CD1c-positive myeloid dendritic cell (primary cell): ENCODE measurements around the gene ITGB7.
"Not testable (repeated sequence)": the region's sequence is repeated elsewhere in the genome, so short reads cannot be mapped to it uniquely, and the experiment has no call there.

Source experiments
- DNase-seq: peaks from one replicate; pipeline ENCODE4 v3.0.0-alpha.2; 2016; ENCODE audit errors: extremely low spot score

The ITGB7 gene

GRCh38 chr12:53178803-53179202 is 28.2 kb downstream of the ITGB7 start:
- not testable (repeated sequence) for DNase-seq

DNA sequence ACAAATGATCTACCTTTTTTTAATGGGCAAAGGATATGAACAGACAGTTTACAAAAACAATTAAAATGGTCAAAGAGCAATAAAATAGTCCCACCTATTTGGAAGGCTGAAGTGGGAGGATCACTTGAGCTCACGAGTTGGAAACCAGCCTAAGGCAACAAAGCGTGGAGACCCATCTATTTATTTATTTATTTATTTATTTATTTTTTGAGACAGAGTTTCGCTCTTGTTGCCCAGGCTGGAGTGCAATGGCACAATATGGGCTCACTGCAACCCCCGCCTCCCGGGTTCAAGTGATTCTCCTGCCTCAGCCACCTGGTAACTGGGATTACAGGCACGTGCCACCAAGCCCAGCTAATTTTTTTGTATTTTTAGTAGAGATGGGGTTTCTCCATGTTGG is 29.6 kb downstream of the ITGB7 start:
- DNase-seq, result not testable (repeated sequence)

DNA sequence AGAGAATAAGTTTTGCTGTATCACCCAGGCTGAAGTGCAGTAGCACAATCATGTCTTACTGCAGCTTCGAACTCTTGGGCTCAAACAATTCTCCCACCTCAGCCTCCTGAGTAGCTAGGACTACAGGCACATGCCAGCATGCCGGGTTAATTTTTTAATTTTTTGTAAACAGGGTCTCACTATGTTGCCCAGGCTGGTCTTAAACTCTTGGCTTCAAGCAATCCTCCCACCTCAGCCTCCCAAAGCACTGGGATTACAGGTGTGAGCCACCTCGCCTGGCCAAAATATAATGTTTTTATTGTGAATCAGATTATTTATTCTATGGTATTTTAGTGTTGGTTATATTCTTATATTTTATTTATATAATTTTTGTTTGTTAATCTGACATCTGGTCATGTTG is 30.3 kb downstream of the ITGB7 start:
- DNase-seq, result no peak

- DNase-seq, result peak; percentile 34
These were observed 32.1 kb downstream of the ITGB7 start for GRCh38 chr12:53174881-53175491.

GRCh38 chr12:53173085-53173715 is 33.9 kb downstream of the ITGB7 start:
- DNase-seq, result no peak

GRCh38 chr12:53172352-53172751 is 34.7 kb downstream of the ITGB7 start:
- no peak for DNase-seq

DNA sequence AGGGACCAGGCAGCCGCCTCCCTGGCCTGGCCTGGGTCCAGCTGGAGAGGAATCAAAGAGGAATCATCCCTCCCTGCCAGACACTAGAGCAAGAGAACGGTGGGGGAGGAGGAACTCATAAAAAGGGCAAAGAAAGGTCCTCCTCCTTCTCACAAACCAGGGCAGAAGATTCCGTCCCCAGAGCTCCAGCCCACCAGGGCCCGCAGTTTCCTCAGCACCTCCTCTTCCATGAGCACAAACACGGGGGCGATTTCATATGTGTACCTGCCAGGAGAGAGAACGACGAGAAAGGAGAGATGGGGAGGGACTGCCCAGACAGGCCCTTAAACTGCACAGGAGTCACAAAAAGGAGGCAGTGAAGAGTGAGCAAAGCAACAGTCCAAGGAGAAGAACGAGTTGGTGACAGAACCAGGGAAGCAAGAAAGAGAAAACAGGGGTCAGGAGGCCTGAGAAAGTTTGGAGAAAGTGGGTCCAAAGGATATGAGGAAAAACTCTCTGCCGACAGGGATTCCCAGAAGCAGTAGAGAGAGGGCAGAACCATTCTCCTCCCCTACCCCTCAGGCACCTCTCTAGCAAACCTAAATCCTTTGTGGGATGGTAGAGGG is 35.2 kb downstream of the ITGB7 start:
- DNase-seq, result no peak

DNA sequence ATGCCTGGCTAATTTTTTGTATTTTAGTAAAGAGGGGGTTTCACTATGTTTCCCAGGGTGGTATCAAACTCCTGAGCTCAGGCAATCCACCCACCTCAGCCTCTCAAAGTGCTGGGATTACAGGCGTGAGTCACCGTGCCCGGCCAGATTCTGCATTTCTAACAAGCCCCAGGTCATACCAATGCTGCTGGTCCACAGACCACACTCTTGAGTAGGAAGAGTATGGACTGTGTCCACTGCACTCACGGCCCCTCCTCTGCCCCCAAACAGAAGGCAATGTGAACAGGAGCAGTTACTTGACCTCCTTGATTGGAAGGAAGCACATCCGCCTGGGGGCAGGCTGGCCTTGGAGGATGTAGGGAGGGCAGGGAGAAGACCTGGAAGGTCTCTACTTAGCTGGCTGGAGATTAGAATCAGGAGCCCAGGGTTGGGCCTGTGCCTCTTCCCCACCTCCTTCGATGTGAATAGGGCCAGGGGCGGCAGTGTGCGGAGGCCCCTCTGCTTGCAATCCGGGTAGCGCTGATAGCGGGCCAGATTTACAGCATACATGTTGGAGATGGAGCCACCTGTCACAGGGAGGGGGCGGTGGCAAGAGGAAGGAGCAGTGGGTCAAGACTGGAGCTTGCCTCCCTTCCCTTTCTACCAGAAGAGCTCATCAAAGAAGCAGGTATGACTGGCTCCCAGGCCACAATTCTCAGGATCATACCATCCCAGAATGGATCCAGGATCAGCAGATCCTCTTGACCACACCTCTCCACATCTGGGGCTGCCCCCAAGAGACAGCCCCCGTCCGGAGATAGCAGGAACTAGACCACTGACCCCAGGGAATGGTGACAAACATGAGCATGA is 36.0 kb downstream of the ITGB7 start:
- DNase-seq, result no peak

GRCh38 chr12:53170215-53170614 is 36.8 kb downstream of the ITGB7 start:
- DNase-seq, result no peak

GRCh38 chr12:53169644-53170043 is 37.4 kb downstream of the ITGB7 start:
- DNase-seq, result no peak

DNA sequence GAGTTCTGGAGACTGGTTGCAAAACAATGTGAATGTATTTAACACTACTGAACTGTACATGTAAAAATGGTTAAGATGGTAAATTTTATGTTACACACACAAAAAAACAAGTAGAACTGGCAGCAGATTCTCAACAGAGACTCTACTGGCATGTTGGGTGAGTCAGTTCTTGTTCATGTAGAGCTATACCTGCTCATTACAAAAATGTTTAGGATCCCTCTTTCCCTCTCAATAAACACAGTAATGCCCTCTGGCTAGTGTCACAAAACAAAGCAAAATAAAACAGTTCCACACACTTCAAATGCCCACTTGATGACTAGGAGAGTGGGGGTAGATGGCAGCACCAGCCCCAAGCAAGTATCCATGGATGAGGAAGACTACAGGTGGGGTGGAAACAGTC is 40.2 kb downstream of the ITGB7 start:
- DNase-seq, result no peak

- not testable (repeated sequence) for DNase-seq
These were observed 44.0 kb downstream of the ITGB7 start for GRCh38 chr12:53163008-53163407.

GRCh38 chr12:53161119-53161911 is 45.7 kb downstream of the ITGB7 start:
- DNase-seq, result no peak

GRCh38 chr12:53160673-53161072 is 46.4 kb downstream of the ITGB7 start:
- DNase-seq, result no peak

DNA sequence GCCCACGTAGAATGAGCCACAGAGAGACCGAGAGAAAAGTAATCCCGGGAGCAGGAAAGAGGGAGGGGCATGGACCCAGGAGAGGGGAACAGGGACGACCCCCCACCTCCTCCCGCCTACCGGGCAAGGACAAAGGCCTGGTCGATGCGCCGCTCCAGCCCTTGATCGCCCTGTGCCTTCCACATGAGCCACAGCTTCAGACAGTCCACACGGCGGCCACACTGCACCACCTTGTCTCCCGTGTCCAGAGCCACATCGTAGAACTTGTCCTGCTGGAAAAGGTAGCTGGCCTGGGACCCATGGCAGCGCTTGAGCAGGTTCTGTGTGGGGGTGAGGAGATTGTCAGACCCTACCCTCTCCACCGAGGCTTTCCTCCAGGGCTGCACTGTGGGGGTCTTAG is 47.1 kb downstream of the ITGB7 start:
- no peak for DNase-seq

DNA sequence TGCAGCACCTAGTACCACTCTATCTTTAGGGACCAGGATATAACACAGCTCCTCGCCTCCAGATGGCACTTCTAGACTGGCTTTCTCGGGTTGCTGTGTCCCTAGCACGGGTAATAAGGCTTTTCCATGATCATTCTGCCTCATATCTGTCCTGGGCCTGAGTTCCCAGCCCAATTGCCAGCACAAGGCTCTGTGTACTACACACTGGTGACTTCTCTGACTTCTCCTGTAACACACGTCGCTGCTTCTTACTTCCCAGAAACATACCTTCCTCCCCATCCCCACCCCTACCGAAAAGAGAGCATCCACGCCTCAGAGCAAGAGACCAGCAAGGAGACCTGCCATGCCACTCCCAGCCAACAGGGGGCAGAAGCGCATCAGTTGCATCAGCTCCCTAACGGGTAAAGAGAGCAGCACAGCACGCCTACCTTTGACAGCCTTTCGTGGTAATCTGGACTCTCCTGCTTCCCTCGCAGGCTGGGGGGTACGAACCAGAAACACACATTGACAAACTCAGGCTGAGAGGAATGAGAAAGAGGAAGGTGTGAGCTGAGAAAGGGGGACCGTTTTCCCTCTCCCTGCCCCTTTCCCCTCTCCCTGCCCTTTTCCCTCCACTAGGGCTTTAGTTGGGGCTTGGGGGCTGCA is 47.7 kb downstream of the ITGB7 start:
- peak; percentile 88 for DNase-seq

DNA sequence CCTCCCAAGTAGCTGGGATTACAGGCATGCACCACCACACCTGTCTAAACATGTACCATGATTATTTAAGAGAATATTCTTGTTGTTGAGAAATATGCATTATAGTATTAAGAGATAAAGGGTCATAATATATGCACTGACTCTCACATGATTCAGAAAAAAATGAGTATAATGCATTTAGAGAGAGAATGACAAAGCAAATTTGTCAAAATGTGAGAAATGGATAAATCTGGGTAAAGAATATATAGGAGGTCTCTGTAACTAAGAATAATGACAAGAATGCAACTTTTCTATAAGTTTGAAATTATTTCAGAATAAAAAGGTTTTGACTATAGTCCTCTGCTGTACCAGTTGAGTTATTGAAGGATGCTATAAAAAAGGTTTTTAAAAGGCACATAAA is 54.7 kb downstream of the ITGB7 start:
- no peak for DNase-seq

- no peak for DNase-seq
These were observed 56.0 kb downstream of the ITGB7 start for GRCh38 chr12:53151039-53151438.

DNA sequence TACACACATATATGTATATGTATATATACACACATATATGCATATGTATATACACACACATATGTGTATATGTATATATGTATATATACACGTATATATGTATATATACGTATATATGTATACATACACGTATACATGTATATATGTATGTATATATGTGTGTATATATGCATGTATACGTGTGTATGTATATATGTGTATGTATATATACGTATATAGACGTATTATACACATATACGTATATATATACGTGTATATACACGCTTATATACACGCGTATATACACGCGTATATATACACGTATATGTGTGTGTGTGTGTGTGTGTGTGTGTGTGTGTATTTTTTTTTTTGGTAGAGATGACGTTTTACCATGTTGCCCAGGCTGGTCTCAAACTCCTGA is 59.4 kb downstream of the ITGB7 start:
- DNase-seq, result no peak

GRCh38 chr12:53147181-53147580 is 59.9 kb downstream of the ITGB7 start:
- DNase-seq, result no peak
